HepG2 (cell line): ENCODE data around the gene LOXL3. TPM values are rescaled to one million over a fixed set of nuclear protein-coding genes. Genes with fewer than 3 reads are reported as not detected.
A peak's percentile ranks its signal among the peaks of the same experiment; 100 is the strongest.

Source experiments
- ATF5 ChIP-seq: sonication (generic); formaldehyde crosslinking; IDR thresholded peaks from 2 replicates; pipeline ENCODE4 v1.4.0; 2020; ENCODE audit warnings: mild to moderate bottlenecking, low read depth, missing genetic modification reagents
- CERS6 ChIP-seq: sonication (generic); formaldehyde crosslinking; IDR thresholded peaks from 2 replicates; pipeline ENCODE4 v1.5.0; 2020; ENCODE audit warnings: missing genetic modification reagents
- HHEX ChIP-seq: IDR thresholded peaks from 2 replicates; pipeline ENCODE4 v1.6.1; 2016; ENCODE audit warnings: control low read depth
- HNRNPLL ChIP-seq: fragments of 200-400 bp; formaldehyde crosslinking; IDR thresholded peaks from 2 replicates; pipeline ENCODE4 v1.6.1; 2017; ENCODE audit warnings: mild to moderate bottlenecking, low read depth, low read length; ENCODE audit not compliant: poor library complexity, severe bottlenecking
- KDM2A ChIP-seq: sonication (generic); formaldehyde crosslinking; IDR thresholded peaks from 2 replicates; pipeline ENCODE4 v1.4.0; 2020; ENCODE audit warnings: low read depth, missing genetic modification reagents, borderline replicate concordance
- MAZ ChIP-seq, 2 experiments: sonication (generic) in 1 of 2; formaldehyde crosslinking in 1 of 2; IDR thresholded peaks; 2 replicates each; pipeline versions ENCODE4 v1.5.0 to v1.6.1; 2012 to 2020; ENCODE audit warnings: low read depth in 2 of 2, mild to moderate bottlenecking in 2 of 2, borderline replicate concordance in 1 of 2, improper control_type of control experiment in 1 of 2, low read length in 1 of 2, missing genetic modification reagents in 1 of 2, moderate library complexity in 1 of 2
- MXD1 ChIP-seq: sonication (generic); formaldehyde crosslinking; IDR thresholded peaks from 2 replicates; pipeline ENCODE4 v1.4.0; 2020; ENCODE audit warnings: mild to moderate bottlenecking, missing genetic modification reagents
- NONO ChIP-seq, 2 experiments: fragments of 450-650 bp in 1 of 2; sonication (generic) in 1 of 2; formaldehyde crosslinking in 1 of 2; IDR thresholded peaks in 1 of 2; conservative IDR thresholded peaks in 1 of 2; 2 replicates each; pipeline versions ENCODE4 v1.6.1 to v1.8.0; 2017 to 2022; ENCODE audit warnings: mild to moderate bottlenecking in 1 of 2, missing genetic modification reagents in 1 of 2, moderate library complexity in 1 of 2
- RFXAP ChIP-seq: sonication (generic); formaldehyde crosslinking; IDR thresholded peaks from 2 replicates; pipeline ENCODE4 v1.4.0; 2020; ENCODE audit warnings: missing genetic modification reagents, borderline replicate concordance
- SIN3A ChIP-seq: IDR thresholded peaks from 2 replicates; pipeline ENCODE4 v1.6.1; 2011; ENCODE audit warnings: low read depth, mild to moderate bottlenecking, control low read depth, low read length, borderline replicate concordance
- ZBTB20 ChIP-seq: sonication (generic); formaldehyde crosslinking; IDR thresholded peaks from 2 replicates; pipeline ENCODE4 v1.8.1; 2023; ENCODE audit warnings: missing genetic modification reagents, low read depth, mild to moderate bottlenecking, borderline replicate concordance
- ZFP36L2 ChIP-seq: sonication (generic); formaldehyde crosslinking; IDR thresholded peaks from 2 replicates; pipeline ENCODE4 v1.4.0; 2020; ENCODE audit warnings: missing genetic modification reagents
- ZFP91 ChIP-seq: sonication (generic); formaldehyde crosslinking; IDR thresholded peaks from 2 replicates; pipeline ENCODE4 v1.9.0; 2022; ENCODE audit warnings: missing genetic modification reagents, mild to moderate bottlenecking, borderline replicate concordance
- ZFY ChIP-seq: sonication (generic); formaldehyde crosslinking; IDR thresholded peaks from 2 replicates; pipeline ENCODE4 v1.4.0; 2020; ENCODE audit warnings: missing genetic modification reagents
- ZGPAT ChIP-seq: IDR thresholded peaks from 2 replicates; pipeline ENCODE4 v1.6.1; 2016; ENCODE audit warnings: mild to moderate bottlenecking
- ZMYM4 ChIP-seq: sonication (generic); formaldehyde crosslinking; IDR thresholded peaks from 2 replicates; pipeline ENCODE4 v1.8.1; 2023; ENCODE audit warnings: mild to moderate bottlenecking, missing genetic modification reagents
- ZNF160 ChIP-seq: sonication (generic); formaldehyde crosslinking; IDR thresholded peaks from 2 replicates; pipeline ENCODE4 v1.8.0; 2022; ENCODE audit warnings: mild to moderate bottlenecking, inconsistent platforms, missing genetic modification reagents
- ZNF292 ChIP-seq: sonication (generic); formaldehyde crosslinking; IDR thresholded peaks from 2 replicates; pipeline ENCODE4 v1.8.1; 2022; ENCODE audit warnings: mild to moderate bottlenecking, low read depth, missing genetic modification reagents, borderline replicate concordance
- ZNF30 ChIP-seq: sonication (generic); formaldehyde crosslinking; IDR thresholded peaks from 2 replicates; pipeline ENCODE4 v1.5.0; 2020; ENCODE audit warnings: mild to moderate bottlenecking, missing genetic modification reagents
- ZNF749 ChIP-seq: sonication (generic); formaldehyde crosslinking; IDR thresholded peaks from 2 replicates; pipeline ENCODE4 v1.8.0; 2022; ENCODE audit warnings: mild to moderate bottlenecking, missing genetic modification reagents, moderate library complexity, borderline replicate concordance
- ZNF761 ChIP-seq: sonication (generic); formaldehyde crosslinking; conservative IDR thresholded peaks from 2 replicates; pipeline ENCODE4 v1.4.0; 2020; ENCODE audit warnings: mild to moderate bottlenecking, missing genetic modification reagents
- ZZZ3 ChIP-seq: sonication (generic); formaldehyde crosslinking; IDR thresholded peaks from 2 replicates; pipeline ENCODE4 v1.4.0; 2020; ENCODE audit warnings: missing genetic modification reagents, mild to moderate bottlenecking, borderline replicate concordance
- polyA plus RNA-seq, 8 experiments: library from polyadenylated mRNA; depleted of rRNA in 3 of 8; stranded (reverse) in 7 of 8; unstranded in 1 of 8; fragments of >200 nt; fragmentation: Illumina TruSeq in 4 of 8; extraction: Trizol in 4 of 8; gene quantifications; 2 replicates each; pipeline versions ENCODE4 v1.2.1 to v1.2.3, GENCODE V29; 2011 to 2016; ENCODE audit warnings: low read depth in 4 of 8, missing spikeins in 1 of 8, mixed read lengths in 1 of 8; ENCODE audit not compliant: insufficient read depth in 1 of 8
- total RNA-seq, 5 experiments: library from RNA; depleted of rRNA; stranded (reverse); fragments of >200 nt; fragmentation: Illumina TruSeq; extraction: Trizol; gene quantifications; 2 replicates each; pipeline ENCODE4 v1.2.3, GENCODE V29; 2016; ENCODE audit warnings: low read depth in 1 of 5

The LOXL3 gene
- total and polyA plus RNA-seq, 2 of the 13 experiments (the other 11 are each of a cell fraction or from before 2014, with no cell fraction given), result 0.55 to 6.5 TPM

- TF ChIP-seq SIN3A (no peak), MAZ (IDR thresholded peaks at IDR 0.05; ENCODE audit: borderline replicate concordance, low read depth, low read length) (peak; percentile 70), MAZ (CRISPR knock-in tag; IDR thresholded peaks at IDR 0.05; ENCODE audit: low read depth) (peak; percentile 89), ZFP91 (CRISPR knock-in tag) (peak; percentile 60; the same call in 1 of the 2 replicates), ZGPAT (CRISPR knock-in tag) (peak; percentile 24; the same call in 1 of the 2 replicates), RFXAP (peak; percentile 15; the same call in 1 of the 2 replicates), ZNF30 (CRISPR knock-in tag) (0 out of 2 replicates have a peak, but pooled peaks have one; percentile 8), ZBTB20 (0 out of 2 replicates have a peak, but pooled peaks have one; percentile 44), ZNF749 (no peak), ATF5 (CRISPR knock-in tag) (no peak), ZNF292 (CRISPR knock-in tag) (peak; percentile 47), ZZZ3 (CRISPR knock-in tag) (no peak), NONO (IDR thresholded peaks at IDR 0.05) (no peak), NONO (CRISPR knock-in tag; conservative IDR thresholded peaks at IDR 0.05) (peak; percentile 40; the same call in 1 of the 2 replicates), KDM2A (CRISPR knock-in tag) (peak; percentile 85), ZNF761 (CRISPR knock-in tag) (0 out of 2 replicates have a peak, but pooled peaks have one; percentile 53), ZFY (CRISPR knock-in tag) (peak; percentile 67), ZMYM4 (CRISPR knock-in tag) (peak; percentile 5; the same call in 1 of the 2 replicates), ZFP36L2 (CRISPR knock-in tag) (no peak), MXD1 (CRISPR knock-in tag) (0 out of 2 replicates have a peak, but pooled peaks have one; percentile 52), ZNF160 (0 out of 2 replicates have a peak, but pooled peaks have one; percentile 36), HNRNPLL (peak; percentile 95), HHEX (CRISPR knock-in tag) (no peak), CERS6 (no peak)
Measured at GRCh38 chr2:74499267-74499939, 54.3 kb downstream of the LOXL3 start, which contains the start of gene LBX2 (continued).
